CD8-positive, alpha-beta memory T cell (primary cell): ENCODE data around the gene REPIN1. TPM values are rescaled to one million over a fixed set of nuclear protein-coding genes. Genes with fewer than 3 reads are reported as not detected.

Experiments used
- CTCF ChIA-PET: fragments of 350-600 bp; sonication (Branson Sonifier 250); formaldehyde crosslinking; loops from one replicate; lab custom pipeline; 2021; ENCODE audit warnings: antibody characterized with exemption; lab: Charles Lee
- POLR2A ChIA-PET: fragments of 350-600 bp; sonication (Branson Sonifier 250); formaldehyde crosslinking; loops from one replicate; lab custom pipeline; 2021; ENCODE audit warnings: antibody characterized with exemption; lab: Charles Lee
- DNase-seq, 5 donors: peaks; one replicate each; pipeline versions ENCODE4 v3.0.0 to v3.0.0-alpha.2; 2020 to 2022; ENCODE audit warnings: mixed read lengths in 1 of 5
- H3K27ac ChIP-seq: one replicate; pipeline ENCODE4 v1.7.0; 2013; ENCODE audit warnings: low read depth, mild to moderate bottlenecking, low read length, moderate library complexity
- H3K27me3 ChIP-seq: 2 replicates; pipeline ENCODE4 v1.7.0; 2013; ENCODE audit warnings: low read length, mild to moderate bottlenecking; ENCODE audit not compliant: insufficient read depth, poor library complexity, severe bottlenecking
- H3K36me3 ChIP-seq: 2 replicates; pipeline ENCODE4 v1.7.0; 2013; ENCODE audit warnings: mild to moderate bottlenecking, low read length, moderate library complexity; ENCODE audit not compliant: insufficient read depth
- H3K4me1 ChIP-seq: 2 replicates; pipeline ENCODE4 v1.7.0; 2013; ENCODE audit warnings: mild to moderate bottlenecking, low read length, moderate library complexity; ENCODE audit not compliant: insufficient read depth
- H3K4me3 ChIP-seq: 2 replicates; pipeline ENCODE4 v1.7.0; 2013; ENCODE audit warnings: mild to moderate bottlenecking, low read length
- H3K9me3 ChIP-seq: 2 replicates; pipeline ENCODE4 v1.7.0; 2013; ENCODE audit warnings: mild to moderate bottlenecking, low read length
- H3K27ac Mint-ChIP-seq, 8 donors: one replicate each; pipeline ENCODE4 v1.8.0; 2020 to 2021; ENCODE audit warnings: mixed read lengths in 8 of 8, mild to moderate bottlenecking in 6 of 8, inconsistent platforms in 3 of 8, moderate library complexity in 3 of 8
- H3K27me3 Mint-ChIP-seq, 2 donors: one replicate each; pipeline ENCODE4 v1.8.0; 2020 to 2021; ENCODE audit warnings: mixed read lengths in 2 of 2, mild to moderate bottlenecking in 1 of 2, moderate library complexity in 1 of 2
- H3K36me3 Mint-ChIP-seq, 3 donors: one replicate each; pipeline ENCODE4 v1.8.0; 2020 to 2021; ENCODE audit warnings: mixed read lengths in 3 of 3, inconsistent platforms in 1 of 3, mild to moderate bottlenecking in 1 of 3
- H3K4me1 Mint-ChIP-seq, 3 donors: one replicate each; pipeline ENCODE4 v1.8.0; 2020 to 2021; ENCODE audit warnings: mixed read lengths in 3 of 3, inconsistent platforms in 1 of 3, mild to moderate bottlenecking in 1 of 3
- H3K4me3 Mint-ChIP-seq, 7 donors: one replicate each; pipeline ENCODE4 v1.8.0; 2020 to 2021; ENCODE audit warnings: mixed read lengths in 7 of 7, mild to moderate bottlenecking in 6 of 7, moderate library complexity in 4 of 7, inconsistent platforms in 2 of 7
- H3K9me3 Mint-ChIP-seq, 5 donors: one replicate each; pipeline ENCODE4 v1.8.0; 2020 to 2022; ENCODE audit warnings: mixed read lengths in 5 of 5, mild to moderate bottlenecking in 3 of 5, moderate library complexity in 2 of 5, inconsistent platforms in 1 of 5
- polyA plus RNA-seq: library from polyadenylated mRNA; unstranded; fragments of 300-500 nt; fragmentation: Illumina TruSeq; gene quantifications from one replicate; pipeline ENCODE4 v1.2.3, GENCODE V29; 2021
- total RNA-seq, 2 experiments: library from RNA; stranded (reverse); gene quantifications; one replicate each; pipeline ENCODE4 v1.2.3, GENCODE V29; 2021

REPIN1 gene
- total and polyA plus RNA-seq, 3 experiments from 2014 or later: 57.0 to 60.8 (median 58.2) TPM

GRCh38 chr7:150344299-150344698 is 24.3 kb upstream of the REPIN1 start:
- Mint-ChIP-seq H3K27me3 (peaks cover 37 to 47% of the 10 kb centered on the region in 2 donors), H3K9me3 (peaks cover 0 to 12% (median 8%) of the 10 kb centered on the region in 5 donors), H3K4me3 (no peak overlapping the region), H3K4me1 (peaks cover 0 to 20% (median 5%) of the 10 kb centered on the region in 3 donors), H3K36me3 (peaks cover 0 to 8% (median 3%) of the 10 kb centered on the region in 3 donors), H3K27ac (no peak overlapping the region)
- Histone ChIP-seq H3K9me3 (no peaks in the 10 kb centered on the region), H3K27me3 (peaks cover 3% of the 10 kb centered on the region), H3K27ac (no peak overlapping the region), H3K4me1 (peaks cover 4% of the 10 kb centered on the region), H3K4me3 (no peak overlapping the region), H3K36me3 (no peaks in the 10 kb centered on the region)
- POLR2A ChIA-PET: no interaction called here
- CTCF ChIA-PET: interaction anchor here (1.4 kb wide), 1 partner anchor 34 kb away, joined by 3 read pairs; no protein-coding TSS in a partner anchor
- no peak for DNase-seq

- no peak for DNase-seq
- Histone ChIP-seq H3K36me3 (no peaks in the 10 kb centered on the region), H3K9me3 (no peaks in the 10 kb centered on the region), H3K4me3 (no peak overlapping the region), H3K4me1 (peaks cover 3% of the 10 kb centered on the region), H3K27me3 (peaks cover 3% of the 10 kb centered on the region), H3K27ac (no peak overlapping the region)
- ChIA-PET CTCF (interaction anchor here (1.4 kb wide), 1 partner anchor 33 kb away, joined by 3 read pairs; no protein-coding TSS in a partner anchor), POLR2A (no interaction called here)
- Mint-ChIP-seq H3K27me3 (peaks cover 31 to 42% of the 10 kb centered on the region in 2 donors), H3K36me3 (peaks cover 0 to 8% (median 3%) of the 10 kb centered on the region in 3 donors), H3K9me3 (peaks cover 0 to 12% (median 8%) of the 10 kb centered on the region in 5 donors), H3K27ac (no peak overlapping the region), H3K4me1 (peaks cover 0 to 15% (median 5%) of the 10 kb centered on the region in 3 donors), H3K4me3 (no peak overlapping the region)
Observed at GRCh38 chr7:150345012-150345411, 23.6 kb upstream of the REPIN1 start.

- H3K27ac Mint-ChIP-seq: peak overlapping the region in 1 of 8 donors; percentile 56
- H3K27me3 Mint-ChIP-seq: peaks cover 26 to 34% of the 10 kb centered on the region in 2 donors
- H3K9me3 ChIP-seq: no peaks in the 10 kb centered on the region
- H3K4me1 Mint-ChIP-seq: peaks cover 0 to 4% (median 2%) of the 10 kb centered on the region in 3 donors
- no peaks in the 10 kb centered on the region for H3K36me3 ChIP-seq
- H3K9me3 Mint-ChIP-seq: peaks cover 0 to 12% (median 8%) of the 10 kb centered on the region in 5 donors
- POLR2A ChIA-PET: no interaction called here
- no peak overlapping the region for H3K4me3 Mint-ChIP-seq
- H3K27ac ChIP-seq: no peak overlapping the region
- peaks cover 0 to 8% (median 3%) of the 10 kb centered on the region in 3 donors for H3K36me3 Mint-ChIP-seq
- CTCF ChIA-PET: interaction anchor here (1.3 kb wide), 1 partner anchor 60 kb away, joined by 4 read pairs; no protein-coding TSS in a partner anchor
- H3K4me1 ChIP-seq: no peaks in the 10 kb centered on the region
- H3K4me3 ChIP-seq: no peak overlapping the region
- DNase-seq: no peak
- H3K27me3 ChIP-seq: no peaks in the 10 kb centered on the region
Observed at GRCh38 chr7:150346922-150347321, 21.7 kb upstream of the REPIN1 start.

GRCh38 chr7:150351587-150352194 is 16.9 kb upstream of the REPIN1 start:
- Histone ChIP-seq H3K27ac (no peak overlapping the region), H3K4me3 (no peak overlapping the region), H3K27me3 (no peaks in the 10 kb centered on the region), H3K9me3 (no peaks in the 10 kb centered on the region), H3K4me1 (peaks cover 2% of the 10 kb centered on the region), H3K36me3 (no peaks in the 10 kb centered on the region)
- Mint-ChIP-seq H3K27ac (no peak overlapping the region), H3K9me3 (no peaks in the 10 kb centered on the region), H3K4me1 (peaks cover 5 to 6% (median 6%) of the 10 kb centered on the region in 3 donors), H3K36me3 (no peaks in the 10 kb centered on the region), H3K27me3 (peaks cover 0 to under 1% of the 10 kb centered on the region in 2 donors), H3K4me3 (no peak overlapping the region)
- ChIA-PET CTCF (interaction anchor here (1.3 kb wide), 1 partner anchor 9 kb away, joined by 3 read pairs; no protein-coding TSS in a partner anchor), POLR2A (no interaction called here)
- no peak for DNase-seq

GRCh38 chr7:150355666-150356059 is 13.0 kb upstream of the REPIN1 start:
- Mint-ChIP-seq H3K4me1 (peaks cover 32 to 42% (median 37%) of the 10 kb centered on the region in 3 donors), H3K36me3 (no peaks in the 10 kb centered on the region), H3K27me3 (no peaks in the 10 kb centered on the region), H3K27ac (peak overlapping the region in 1 of 8 donors; percentile 58), H3K4me3 (no peak overlapping the region), H3K9me3 (peaks cover 0 to 1% (median 0%) of the 10 kb centered on the region in 5 donors)
- Histone ChIP-seq H3K9me3 (no peaks in the 10 kb centered on the region), H3K36me3 (no peaks in the 10 kb centered on the region), H3K27me3 (no peaks in the 10 kb centered on the region), H3K4me3 (no peak overlapping the region), H3K4me1 (peaks cover 27% of the 10 kb centered on the region), H3K27ac (peak overlapping the region; percentile 28)
- DNase-seq: no peak
- POLR2A ChIA-PET: interaction anchor here (0.6 kb wide), 2 partner anchors 41 to 401 kb away, joined by 3 to 10 read pairs; no protein-coding TSS in a partner anchor
- CTCF ChIA-PET: interaction anchor here (0.7 to 4.0 kb wide), 13 partner anchors 9 to 661 kb away, joined by 3 to 15 read pairs (median 6); partner anchors contain the start of gene REPIN1

GRCh38 chr7:150356265-150356897 is 12.2 kb upstream of the REPIN1 start:
- H3K27me3 Mint-ChIP-seq: no peaks in the 10 kb centered on the region
- H3K9me3 ChIP-seq: no peaks in the 10 kb centered on the region
- no peaks in the 10 kb centered on the region for H3K36me3 ChIP-seq
- peak in 2 of 5 donors; percentile 45 to 59 for DNase-seq
- no peak overlapping the region for H3K4me3 ChIP-seq
- H3K4me1 Mint-ChIP-seq: peaks cover 32 to 42% (median 37%) of the 10 kb centered on the region in 3 donors
- H3K27me3 ChIP-seq: no peaks in the 10 kb centered on the region
- peak overlapping the region in 1 of 7 donors; percentile 41 for H3K4me3 Mint-ChIP-seq
- no peak overlapping the region for H3K27ac ChIP-seq
- H3K9me3 Mint-ChIP-seq: peaks cover 0 to 1% (median 0%) of the 10 kb centered on the region in 5 donors
- H3K36me3 Mint-ChIP-seq: no peaks in the 10 kb centered on the region
- H3K4me1 ChIP-seq: peaks cover 27% of the 10 kb centered on the region
- POLR2A ChIA-PET: interaction anchor here (0.6 kb wide), 2 partner anchors 42 to 400 kb away, joined by 3 to 10 read pairs; no protein-coding TSS in a partner anchor
- H3K27ac Mint-ChIP-seq: peak overlapping the region in 5 of 8 donors; percentile 11 to 81 (median 58)
- CTCF ChIA-PET: interaction anchor here (0.7 to 4.0 kb wide), 12 partner anchors 8 to 65 kb away, joined by 3 to 15 read pairs (median 6); partner anchors contain the start of gene REPIN1

- DNase-seq: peak; percentile 44 to 79 (median 62)
- Histone ChIP-seq H3K9me3 (no peaks in the 10 kb centered on the region), H3K36me3 (no peaks in the 10 kb centered on the region), H3K4me3 (peak overlapping the region; percentile 28), H3K27me3 (no peaks in the 10 kb centered on the region), H3K27ac (no peak overlapping the region), H3K4me1 (peaks cover 27% of the 10 kb centered on the region)
- Mint-ChIP-seq H3K4me1 (peaks cover 32 to 42% (median 37%) of the 10 kb centered on the region in 3 donors), H3K36me3 (no peaks in the 10 kb centered on the region), H3K27me3 (no peaks in the 10 kb centered on the region), H3K9me3 (peaks cover 0 to 1% (median 0%) of the 10 kb centered on the region in 5 donors), H3K27ac (peak overlapping the region; percentile 3 to 95 (median 89)), H3K4me3 (peak overlapping the region; percentile 43 to 84 (median 76))
- ChIA-PET CTCF (interaction anchor here (0.8 to 4.0 kb wide), 6 partner anchors 20 to 65 kb away, joined by 3 to 15 read pairs (median 6); a partner anchor contains a TSS), POLR2A (interaction anchor here (1.0 kb wide), 1 partner anchor 12 kb away, joined by 4 read pairs; the partner anchor contains the start of gene REPIN1)
Observed at GRCh38 chr7:150357270-150357669, 11.4 kb upstream of the REPIN1 start.
